Neural cell (in vitro differentiated cells): ENCODE results near the gene KCNH5.
A peak's percentile ranks its signal among the peaks of the same experiment; 100 is the strongest.

ENCODE experiments used
- CTCF ChIP-seq: fragments of 450-650 bp; IDR thresholded peaks from 2 replicates; pipeline ENCODE4 v1.5.1; 2014; ENCODE audit warnings: antibody characterized with exemption, mild to moderate bottlenecking, moderate library complexity; ENCODE audit not compliant: poor library complexity, severe bottlenecking
- EP300 ChIP-seq: fragments of 450-650 bp; conservative IDR thresholded peaks from 2 replicates; pipeline ENCODE4 v1.6.1; 2014; ENCODE audit warnings: antibody characterized with exemption, mild to moderate bottlenecking, moderate library complexity; ENCODE audit not compliant: poor library complexity, severe bottlenecking
- EZH2 ChIP-seq: fragments of 200-600, 300-800 bp; shearing (Covaris generic), sonication (generic); IDR thresholded peaks from 2 replicates; pipeline ENCODE4 v1.6.1; 2014; ENCODE audit warnings: antibody characterized with exemption, low read length, borderline replicate concordance, mild to moderate bottlenecking; ENCODE audit not compliant: insufficient read depth, poor library complexity, severe bottlenecking
- MXI1 ChIP-seq: fragments of 450-650 bp; conservative IDR thresholded peaks from 2 replicates; pipeline ENCODE4 v1.6.1; 2014; ENCODE audit warnings: antibody characterized with exemption, mild to moderate bottlenecking; ENCODE audit not compliant: poor library complexity, severe bottlenecking
- POLR2AphosphoS5 ChIP-seq: IDR thresholded peaks from 2 replicates; pipeline ENCODE4 v1.6.1; 2012
- RAD21 ChIP-seq: fragments of 450-650 bp; conservative IDR thresholded peaks from 2 replicates; pipeline ENCODE4 v1.6.1; 2014; ENCODE audit warnings: antibody characterized with exemption, mild to moderate bottlenecking, moderate library complexity
- REST ChIP-seq: IDR thresholded peaks from 2 replicates; pipeline ENCODE4 v1.6.1; 2012; ENCODE audit warnings: borderline replicate concordance
- SMC3 ChIP-seq: fragments of 450-650 bp; conservative IDR thresholded peaks from 2 replicates; pipeline ENCODE4 v1.6.1; 2014; ENCODE audit warnings: antibody characterized with exemption, mild to moderate bottlenecking, moderate library complexity; ENCODE audit not compliant: poor library complexity
- TAF1 ChIP-seq: IDR thresholded peaks from 2 replicates; pipeline ENCODE4 v1.6.1; 2012; ENCODE audit warnings: low read depth

- TF ChIP-seq CTCF, result no peak
- no peak for TF ChIP-seq POLR2AphosphoS5
- no peak for TF ChIP-seq EZH2
- TF ChIP-seq TAF1, result no peak
- TF ChIP-seq REST, result no peak
- TF ChIP-seq EP300, result no peak
- TF ChIP-seq SMC3, result no peak
- TF ChIP-seq MXI1, result peak; percentile 27
- TF ChIP-seq RAD21, result peak; percentile 42
These were observed at the start of gene KCNH5 for GRCh38 chr14:63045234-63045611.
